HCT116 (cell line): ENCODE data around the gene BST1. TPM values are rescaled to one million over a fixed set of nuclear protein-coding genes. Genes with fewer than 3 reads are reported as not detected.

Experiments used
- ATAC-seq: fragments of 200-7000 bp; cut with Tn5 transposase; 2 replicates; pipeline ENCODE4 v1.9.1; 2020; ENCODE audit warnings: mild to moderate bottlenecking, moderate library complexity
- BruUV-seq: library from RNA; stranded (reverse); fragments of 400-500 nt; replicated peaks from 2 replicates; lab custom pipeline; 2021; lab: Mats Ljungman, UMichigan
- CTCF ChIA-PET: fragments of 300-600 bp; sonication (Branson Sonifier 250); formaldehyde crosslinking; loops from one replicate; lab custom pipeline; 2021; ENCODE audit warnings: antibody characterized with exemption; lab: Charles Lee
- POLR2A ChIA-PET: fragments of 300-600, 350-600 bp; sonication (Branson Sonifier 250); formaldehyde crosslinking; loops from one replicate; lab custom pipeline; 2021; ENCODE audit warnings: antibody characterized with exemption; lab: Charles Lee
- RAD21 ChIA-PET, 2 experiments: fragments of 300-600 bp; sonication (Branson Sonifier 250); formaldehyde crosslinking; loops; one replicate each; lab custom pipeline; 2023; ENCODE audit warnings: low total read pairs in 2 of 2; ENCODE audit not compliant: uncharacterized antibody in 2 of 2, unreplicated experiment in 2 of 2, low non-redundant PET in 1 of 2; lab: Charles Lee
- DNase-seq: peaks from one replicate; pipeline ENCODE4 v3.0.0-alpha.2; 2010; ENCODE audit warnings: low read depth, low spot score
- H2AFZ ChIP-seq: fragments of 200-600 bp; shearing (Covaris generic), sonication (generic); 2 replicates; pipeline ENCODE4 v1.6.1; 2017; ENCODE audit warnings: low read depth, mixed run types, mixed read lengths, antibody characterized with exemption, low read length; ENCODE audit not compliant: poor library complexity, severe bottlenecking
- H3K27ac ChIP-seq: 2 replicates; pipeline ENCODE4 v1.5.1; 2012; ENCODE audit warnings: low read depth, low read length
- H3K27me3 ChIP-seq: fragments of 200-600 bp; sonication (generic); 2 replicates; pipeline ENCODE4 v1.6.1; 2016; ENCODE audit warnings: mixed run types, low read length, mixed read lengths; ENCODE audit not compliant: insufficient read depth
- H3K36me3 ChIP-seq, 2 experiments: fragments of 200-500 bp in 1 of 2; fragments of 200-600 bp in 1 of 2; sonication (Bioruptor generic) in 1 of 2; sonication (generic) in 1 of 2; 2 replicates each; pipeline versions ENCODE4 v1.5.1 to v1.6.1; 2014 to 2016; ENCODE audit warnings: low read length in 2 of 2, inconsistent platforms in 1 of 2, mixed read lengths in 1 of 2, mixed run types in 1 of 2; ENCODE audit not compliant: insufficient read depth in 2 of 2, control insufficient read depth in 1 of 2
- H3K4me1 ChIP-seq, 2 experiments: fragments of 200-600 bp in 1 of 2; sonication (generic) in 1 of 2; 2 replicates each; pipeline versions ENCODE4 v1.5.1 to v1.6.1; 2012 to 2017; ENCODE audit warnings: low read length in 2 of 2, inconsistent platforms in 1 of 2, mild to moderate bottlenecking in 1 of 2, mixed read lengths in 1 of 2, mixed run types in 1 of 2, moderate library complexity in 1 of 2; ENCODE audit not compliant: insufficient read depth in 2 of 2, control insufficient read depth in 1 of 2
- H3K4me2 ChIP-seq: fragments of 200-600 bp; sonication (generic); 2 replicates; pipeline ENCODE4 v1.6.1; 2017; ENCODE audit warnings: mixed run types, low read length, mixed read lengths
- H3K4me3 ChIP-seq, 2 experiments: fragments of 200-600 bp in 1 of 2; sonication (generic) in 1 of 2; replicated peaks in 1 of 2; 2 replicates each; pipeline ENCODE4 v1.5.1; 2011 to 2016; ENCODE audit warnings: low read length in 2 of 2, control low read depth in 1 of 2, low read depth in 1 of 2, mild to moderate bottlenecking in 1 of 2, mixed read lengths in 1 of 2, mixed run types in 1 of 2
- H3K79me2 ChIP-seq: fragments of 200-600 bp; sonication (generic); 2 replicates; pipeline ENCODE4 v1.6.1; 2017; ENCODE audit warnings: mild to moderate bottlenecking, mixed run types, low read length, moderate library complexity, mixed read lengths; ENCODE audit not compliant: insufficient read depth
- H3K9ac ChIP-seq: fragments of 200-600 bp; sonication (generic); 2 replicates; pipeline ENCODE4 v1.6.1; 2016; ENCODE audit warnings: low read length, mixed read lengths
- H3K9me2 ChIP-seq: fragments of 200-600 bp; sonication (generic), shearing (Covaris generic); 2 replicates; pipeline ENCODE4 v1.6.1; 2017; ENCODE audit warnings: mixed run types, mild to moderate bottlenecking, moderate library complexity; ENCODE audit not compliant: insufficient read depth
- H3K9me3 ChIP-seq, 2 experiments: fragments of 200-500 bp in 1 of 2; fragments of 200-600 bp in 1 of 2; sonication (Bioruptor generic) in 1 of 2; sonication (generic) in 1 of 2; 2 replicates each; pipeline ENCODE4 v1.6.1; 2014 to 2017; ENCODE audit warnings: low read length in 2 of 2, mixed read lengths in 2 of 2, inconsistent platforms in 1 of 2, low read depth in 1 of 2, mild to moderate bottlenecking in 1 of 2, mixed run types in 1 of 2, moderate library complexity in 1 of 2; ENCODE audit not compliant: control insufficient read depth in 1 of 2, insufficient read depth in 1 of 2
- H4K20me1 ChIP-seq: fragments of 200-600 bp; sonication (generic), shearing (Covaris generic); 2 replicates; pipeline ENCODE4 v1.6.1; 2017; ENCODE audit warnings: mixed run types, mild to moderate bottlenecking, moderate library complexity; ENCODE audit not compliant: insufficient read depth
- ATF3 ChIP-seq: IDR thresholded peaks from 2 replicates; pipeline ENCODE4 v1.6.1; 2012
- CBX3 ChIP-seq: IDR thresholded peaks from 2 replicates; pipeline ENCODE4 v1.6.1; 2012; ENCODE audit warnings: low read depth
- CEBPB ChIP-seq: IDR thresholded peaks from 2 replicates; pipeline ENCODE4 v1.6.1; 2012; ENCODE audit warnings: low read depth
- CTCF ChIP-seq, 3 experiments: fragments of 200-600 bp in 1 of 3; sonication (generic) in 1 of 3; IDR thresholded peaks in 2 of 3; conservative IDR thresholded peaks in 1 of 3; 2 replicates each; pipeline ENCODE4 v1.5.1; 2012 to 2017; ENCODE audit warnings: low read depth in 2 of 3, low read length in 2 of 3, antibody characterized with exemption in 1 of 3, borderline replicate concordance in 1 of 3, control low read depth in 1 of 3, mild to moderate bottlenecking in 1 of 3, mixed read lengths in 1 of 3, mixed run types in 1 of 3, moderate library complexity in 1 of 3; ENCODE audit not compliant: insufficient read depth in 1 of 3
- EZH2phosphoT487 ChIP-seq: fragments of 200-600 bp; IDR thresholded peaks from 2 replicates; pipeline ENCODE4 v1.6.1; 2018; ENCODE audit warnings: antibody characterized with exemption, borderline replicate concordance
- FOSL1 ChIP-seq: IDR thresholded peaks from 2 replicates; pipeline ENCODE4 v1.6.1; 2012; ENCODE audit warnings: low read depth
- JUND ChIP-seq: IDR thresholded peaks from 2 replicates; pipeline ENCODE4 v1.6.1; 2012
- POLR2A ChIP-seq: IDR thresholded peaks from 2 replicates; pipeline ENCODE4 v1.7.0; 2011; ENCODE audit warnings: borderline replicate concordance; ENCODE audit not compliant: insufficient read depth, insufficient read length; ENCODE audit errors: extremely low read depth
- POLR2AphosphoS5 ChIP-seq: IDR thresholded peaks from 2 replicates; pipeline ENCODE4 v1.6.1; 2011; ENCODE audit warnings: mild to moderate bottlenecking, low read depth, low read length, moderate library complexity
- RAD21 ChIP-seq: IDR thresholded peaks from 2 replicates; pipeline ENCODE4 v1.6.1; 2012; ENCODE audit warnings: low read depth, mild to moderate bottlenecking
- SIN3A ChIP-seq: IDR thresholded peaks from 2 replicates; pipeline ENCODE4 v1.6.1; 2012; ENCODE audit warnings: low read depth
- SP1 ChIP-seq: IDR thresholded peaks from 2 replicates; pipeline ENCODE4 v1.6.1; 2012; ENCODE audit warnings: low read depth
- SRF ChIP-seq: IDR thresholded peaks from 2 replicates; pipeline ENCODE4 v1.6.1; 2012; ENCODE audit warnings: low read depth
- TCF7L2 ChIP-seq: IDR thresholded peaks from 2 replicates; pipeline ENCODE4 v1.7.0; 2011; ENCODE audit warnings: borderline replicate concordance, inconsistent platforms; ENCODE audit not compliant: insufficient read depth, insufficient read length; ENCODE audit errors: extremely low read depth
- YY1 ChIP-seq: IDR thresholded peaks from 2 replicates; pipeline ENCODE4 v1.6.1; 2011; ENCODE audit warnings: low read length, low read depth, moderate library complexity, mild to moderate bottlenecking; ENCODE audit not compliant: insufficient replicate concordance; ENCODE audit errors: extremely low read depth
- ZBTB33 ChIP-seq: IDR thresholded peaks from 2 replicates; pipeline ENCODE4 v1.6.1; 2011; ENCODE audit warnings: mild to moderate bottlenecking, low read length, moderate library complexity; ENCODE audit not compliant: insufficient replicate concordance; ENCODE audit errors: extremely low read depth
- ZFX ChIP-seq: fragments of 450-650 bp; IDR thresholded peaks from 2 replicates; pipeline ENCODE4 v1.6.1; 2017
- intact Hi-C: fragments of 100-400 bp; cut with micrococcal nuclease; formaldehyde crosslinking; loops from 2 replicates; pipeline ENCODE4 v1.10.0; 2022
- total RNA-seq: library from RNA; stranded (reverse); gene quantifications from one replicate; pipeline ENCODE4 v1.2.1, GENCODE V29; 2021; ENCODE audit not compliant: unreplicated experiment
- TF ChIP-seq, protein P1 (sequence below): IDR thresholded peaks from 2 replicates; pipeline ENCODE4 v1.6.1; 2012
- TF ChIP-seq, protein P2 (sequence below): IDR thresholded peaks from 2 replicates; pipeline ENCODE4 v1.6.1; 2012; ENCODE audit warnings: low read depth

The BST1 gene
- total RNA-seq, 1 experiment from 2014 or later = 0.44 TPM

- H3K36me3 ChIP-seq = no peaks in the 10 kb centered on the region
- CTCF ChIA-PET = no interaction called here
- no peaks in the 10 kb centered on the region for H3K9me2 ChIP-seq
- no peak overlapping the region for H3K4me2 ChIP-seq
- H3K4me1 ChIP-seq = no peaks in the 10 kb centered on the region
- peaks cover 3% of the 10 kb centered on the region; the same call in 1 of the 2 replicates for H3K27me3 ChIP-seq
- no peak for ATAC-seq
- no peaks in the 10 kb centered on the region for H3K79me2 ChIP-seq
- TF ChIP-seq ZFX = no peak
- TF ChIP-seq JUND = no peak
- TF ChIP-seq, protein P1, sequence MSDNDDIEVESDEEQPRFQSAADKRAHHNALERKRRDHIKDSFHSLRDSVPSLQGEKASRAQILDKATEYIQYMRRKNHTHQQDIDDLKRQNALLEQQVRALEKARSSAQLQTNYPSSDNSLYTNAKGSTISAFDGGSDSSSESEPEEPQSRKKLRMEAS = no peak
- TF ChIP-seq YY1 = no peak
- TF ChIP-seq CEBPB = no peak
- no peak for TF ChIP-seq CTCF (IDR thresholded peaks at IDR 0.05 in 2 of 3, conservative IDR thresholded peaks at IDR 0.05 in 1 of 3; ENCODE audit: borderline replicate concordance in 1 of 3, insufficient read depth in 1 of 3, low read depth in 2 of 3, low read length in 2 of 3)
- TF ChIP-seq POLR2A = no peak
- no peak for TF ChIP-seq ZBTB33
- TF ChIP-seq, protein P2, sequence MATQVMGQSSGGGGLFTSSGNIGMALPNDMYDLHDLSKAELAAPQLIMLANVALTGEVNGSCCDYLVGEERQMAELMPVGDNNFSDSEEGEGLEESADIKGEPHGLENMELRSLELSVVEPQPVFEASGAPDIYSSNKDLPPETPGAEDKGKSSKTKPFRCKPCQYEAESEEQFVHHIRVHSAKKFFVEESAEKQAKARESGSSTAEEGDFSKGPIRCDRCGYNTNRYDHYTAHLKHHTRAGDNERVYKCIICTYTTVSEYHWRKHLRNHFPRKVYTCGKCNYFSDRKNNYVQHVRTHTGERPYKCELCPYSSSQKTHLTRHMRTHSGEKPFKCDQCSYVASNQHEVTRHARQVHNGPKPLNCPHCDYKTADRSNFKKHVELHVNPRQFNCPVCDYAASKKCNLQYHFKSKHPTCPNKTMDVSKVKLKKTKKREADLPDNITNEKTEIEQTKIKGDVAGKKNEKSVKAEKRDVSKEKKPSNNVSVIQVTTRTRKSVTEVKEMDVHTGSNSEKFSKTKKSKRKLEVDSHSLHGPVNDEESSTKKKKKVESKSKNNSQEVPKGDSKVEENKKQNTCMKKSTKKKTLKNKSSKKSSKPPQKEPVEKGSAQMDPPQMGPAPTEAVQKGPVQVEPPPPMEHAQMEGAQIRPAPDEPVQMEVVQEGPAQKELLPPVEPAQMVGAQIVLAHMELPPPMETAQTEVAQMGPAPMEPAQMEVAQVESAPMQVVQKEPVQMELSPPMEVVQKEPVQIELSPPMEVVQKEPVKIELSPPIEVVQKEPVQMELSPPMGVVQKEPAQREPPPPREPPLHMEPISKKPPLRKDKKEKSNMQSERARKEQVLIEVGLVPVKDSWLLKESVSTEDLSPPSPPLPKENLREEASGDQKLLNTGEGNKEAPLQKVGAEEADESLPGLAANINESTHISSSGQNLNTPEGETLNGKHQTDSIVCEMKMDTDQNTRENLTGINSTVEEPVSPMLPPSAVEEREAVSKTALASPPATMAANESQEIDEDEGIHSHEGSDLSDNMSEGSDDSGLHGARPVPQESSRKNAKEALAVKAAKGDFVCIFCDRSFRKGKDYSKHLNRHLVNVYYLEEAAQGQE = no peak
- no peak for TF ChIP-seq POLR2AphosphoS5
- no peak for TF ChIP-seq CBX3
- TF ChIP-seq ATF3 = no peak
- TF ChIP-seq FOSL1 = no peak
- no peak for TF ChIP-seq SP1
- no peak for TF ChIP-seq SRF
- no peak for TF ChIP-seq TCF7L2
- TF ChIP-seq RAD21 = no peak
- TF ChIP-seq EZH2phosphoT487 = no peak
- no peak for TF ChIP-seq SIN3A
- no peak overlapping the region for H3K9ac ChIP-seq
- DNase-seq = no peak
- H3K4me3 ChIP-seq = no peak overlapping the region
- RAD21 ChIA-PET = no interaction called here
- H3K27ac ChIP-seq = no peak overlapping the region
- H2AFZ ChIP-seq = no peak overlapping the region
- intact Hi-C loops = no loop called here
- BruUV-seq = no TSS peak
- no peaks in the 10 kb centered on the region for H3K9me3 ChIP-seq
- no peaks in the 10 kb centered on the region for H4K20me1 ChIP-seq
- POLR2A ChIA-PET = no interaction called here
Measured at GRCh38 chr4:15779809-15780208, 76.9 kb downstream of the BST1 start.
